H1 (cell line): Measurements from ENCODE around the gene ZNF771.

Experiments used
- CTCF ChIP-seq, 3 experiments: IDR thresholded peaks; 1 replicate in 2 of 3; 2 replicates in 1 of 3; pipeline versions ENCODE4 v1.5.1 to v1.6.1; 2011; ENCODE audit warnings: low read length in 3 of 3, mild to moderate bottlenecking in 3 of 3, inconsistent platforms in 2 of 3, low read depth in 1 of 3, moderate library complexity in 1 of 3; ENCODE audit not compliant: insufficient read depth in 1 of 3; ENCODE audit errors: control extremely low read depth in 1 of 3
- EGR1 ChIP-seq: IDR thresholded peaks from 2 replicates; pipeline ENCODE4 v1.6.1; 2011; ENCODE audit warnings: low read depth, low read length, borderline replicate concordance
- POLR2A ChIP-seq, 2 experiments: IDR thresholded peaks; 1 replicate in 1 of 2; 2 replicates in 1 of 2; pipeline ENCODE4 v1.6.1; 2011; ENCODE audit warnings: low read depth in 2 of 2, low read length in 2 of 2, mild to moderate bottlenecking in 2 of 2; ENCODE audit errors: control extremely low read depth in 1 of 2
- TAF1 ChIP-seq: IDR thresholded peaks from 2 replicates; pipeline ENCODE4 v1.6.1; 2011; ENCODE audit warnings: mild to moderate bottlenecking, low read depth, low read length

DNA sequence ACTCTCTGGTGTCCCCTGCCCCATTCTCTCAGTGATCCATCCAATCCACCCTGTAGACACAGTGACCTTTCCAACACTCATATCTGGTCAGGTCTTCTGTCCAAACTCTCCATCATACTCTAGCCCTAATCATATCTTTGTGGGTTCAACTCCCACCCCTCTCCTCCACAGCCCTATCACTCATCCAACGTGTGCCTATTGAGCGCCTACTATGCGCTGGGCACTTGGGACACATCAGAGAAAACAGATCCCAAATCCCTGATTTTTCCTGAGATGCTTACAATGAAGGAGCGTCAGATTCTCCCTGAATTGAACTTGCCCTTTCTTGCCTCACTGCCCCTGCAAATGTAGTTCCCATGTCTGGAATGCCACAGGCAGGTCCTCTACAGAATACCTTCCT, 20.6 kb downstream of the ZNF771 start:
- TF ChIP-seq TAF1 (no peak), CTCF (IDR thresholded peaks at IDR 0.05; ENCODE audit: control extremely low read depth in 1 of 3, insufficient read depth in 1 of 3, low read depth in 1 of 3, low read length in 3 of 3) (no peak), POLR2A (IDR thresholded peaks at IDR 0.05; ENCODE audit: control extremely low read depth in 1 of 2, low read depth in 2 of 2, low read length in 2 of 2) (no peak), EGR1 (no peak)
